Measurements from ENCODE around the gene MIA3. TPM values are rescaled to one million over a fixed set of nuclear protein-coding genes. Genes with fewer than 3 reads are reported as not detected.
"Not testable (repeated sequence)": the region's sequence is repeated elsewhere in the genome, so short reads cannot be mapped to it uniquely, and the experiment has no call there.

Gene MIA3
- total RNA-seq, 1 donor from 2014 or later: 40.6 TPM

DNA sequence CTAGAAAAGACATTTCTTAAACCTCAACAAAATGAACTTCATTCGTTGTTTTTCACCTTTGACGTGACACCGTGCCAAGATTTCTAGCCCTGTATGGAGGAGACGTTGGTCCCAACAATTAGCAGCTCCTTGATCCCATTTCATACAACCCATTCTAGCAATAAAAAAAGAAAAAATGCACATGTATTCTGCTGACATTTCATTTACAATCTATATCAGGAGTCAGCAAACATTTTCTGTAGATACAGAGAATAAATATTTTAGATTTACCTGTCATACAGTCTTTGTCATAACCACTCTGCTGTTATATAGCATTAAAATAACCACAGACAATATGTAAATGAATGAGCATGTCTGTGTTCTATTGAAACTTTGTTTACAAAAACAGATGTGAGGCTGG lies 21.2 kb upstream of the MIA3 start:
- Mint-ChIP-seq H3K4me1 (ENCODE audit: low read depth) (no peaks in the 10 kb centered on the region), H3K27me3 (ENCODE audit: low read depth) (peaks cover 7% of the 10 kb centered on the region), H3K9me3 (no peaks in the 10 kb centered on the region), H3K36me3 (ENCODE audit: low read depth) (no peaks in the 10 kb centered on the region), H3K27ac (no peak overlapping the region), H3K4me3 (ENCODE audit: low read depth) (no peak overlapping the region)
- intact Hi-C loops (cut with micrococcal nuclease): no loop called here
- DNase-seq (ENCODE audit: low spot score): no peak

DNA sequence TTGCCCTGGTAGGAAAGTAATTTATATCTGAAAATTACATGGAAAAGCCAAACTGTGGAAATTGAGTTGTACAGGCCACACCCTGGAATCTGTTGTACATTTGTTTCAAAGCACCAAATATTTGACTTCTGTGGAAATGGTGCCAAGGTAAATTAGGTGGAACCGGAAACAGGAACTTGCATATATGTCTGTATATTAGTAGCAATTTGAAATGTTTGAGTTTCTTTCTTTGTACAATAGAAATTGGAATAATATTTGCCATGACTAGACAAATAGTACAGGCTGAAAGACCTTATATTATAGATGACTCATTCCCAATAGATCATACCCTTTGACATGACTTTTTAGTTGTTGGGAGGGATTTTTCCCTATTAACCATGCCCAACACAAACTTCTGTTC lies 17.6 kb upstream of the MIA3 start:
- DNase-seq (ENCODE audit: low spot score): no peak
- intact Hi-C loops (cut with micrococcal nuclease): no loop called here
- Mint-ChIP-seq H3K27ac (no peak overlapping the region), H3K36me3 (ENCODE audit: low read depth) (no peaks in the 10 kb centered on the region), H3K9me3 (no peaks in the 10 kb centered on the region), H3K27me3 (ENCODE audit: low read depth) (peaks cover 7% of the 10 kb centered on the region), H3K4me3 (ENCODE audit: low read depth) (no peak overlapping the region), H3K4me1 (ENCODE audit: low read depth) (no peaks in the 10 kb centered on the region)

DNA sequence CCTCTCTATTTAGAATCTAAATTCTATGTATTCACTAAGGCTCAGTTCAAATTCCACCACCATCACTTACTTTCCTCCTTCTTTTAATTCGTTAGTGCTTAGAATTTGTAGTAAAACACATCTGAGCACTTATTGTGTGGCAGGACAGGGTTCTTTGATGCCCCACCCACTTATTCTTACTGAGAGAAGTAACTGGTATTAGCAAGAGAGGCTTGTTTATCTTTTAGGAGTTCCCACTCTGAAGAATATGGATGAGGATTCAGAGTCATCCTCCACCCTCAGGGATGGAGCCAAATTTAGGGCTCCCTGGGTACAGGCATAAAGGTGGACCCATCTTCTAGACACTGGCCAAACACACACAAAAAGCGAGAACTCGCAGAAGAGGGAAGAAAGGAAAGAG lies 16.6 kb upstream of the MIA3 start:
- intact Hi-C loops (cut with micrococcal nuclease): no loop called here
- Mint-ChIP-seq H3K4me3 (ENCODE audit: low read depth) (no peak overlapping the region), H3K36me3 (ENCODE audit: low read depth) (no peaks in the 10 kb centered on the region), H3K27me3 (ENCODE audit: low read depth) (peaks cover 7% of the 10 kb centered on the region), H3K9me3 (no peaks in the 10 kb centered on the region), H3K4me1 (ENCODE audit: low read depth) (no peaks in the 10 kb centered on the region), H3K27ac (no peak overlapping the region)
- no peak for DNase-seq (ENCODE audit: low spot score)

DNA sequence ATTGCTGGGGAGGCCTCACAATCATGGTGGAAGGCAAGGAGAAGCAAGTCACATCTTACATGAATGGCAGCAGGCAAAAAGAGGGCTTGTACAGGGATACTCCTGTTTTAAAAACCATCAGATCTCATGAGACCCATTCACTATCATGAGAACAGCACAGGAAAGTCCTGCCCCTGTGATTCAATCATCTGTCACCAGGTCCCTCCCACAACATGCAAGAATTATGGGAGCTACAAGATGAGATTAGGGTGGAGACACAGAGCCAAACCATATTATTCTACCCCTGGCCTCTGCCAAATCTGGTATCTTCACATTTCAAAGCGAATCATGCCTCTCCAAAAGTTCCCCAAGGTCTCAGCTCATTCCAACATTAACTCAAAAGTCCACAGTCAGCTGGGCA lies 11.1 kb upstream of the MIA3 start:
- Mint-ChIP-seq H3K4me3 (ENCODE audit: low read depth) (no peak overlapping the region), H3K4me1 (ENCODE audit: low read depth) (no peaks in the 10 kb centered on the region), H3K27ac (no peak overlapping the region), H3K27me3 (ENCODE audit: low read depth) (peaks cover 19% of the 10 kb centered on the region), H3K36me3 (ENCODE audit: low read depth) (no peaks in the 10 kb centered on the region), H3K9me3 (no peaks in the 10 kb centered on the region)
- no peak for DNase-seq (ENCODE audit: low spot score)
- intact Hi-C loops (cut with micrococcal nuclease): no loop called here

DNA sequence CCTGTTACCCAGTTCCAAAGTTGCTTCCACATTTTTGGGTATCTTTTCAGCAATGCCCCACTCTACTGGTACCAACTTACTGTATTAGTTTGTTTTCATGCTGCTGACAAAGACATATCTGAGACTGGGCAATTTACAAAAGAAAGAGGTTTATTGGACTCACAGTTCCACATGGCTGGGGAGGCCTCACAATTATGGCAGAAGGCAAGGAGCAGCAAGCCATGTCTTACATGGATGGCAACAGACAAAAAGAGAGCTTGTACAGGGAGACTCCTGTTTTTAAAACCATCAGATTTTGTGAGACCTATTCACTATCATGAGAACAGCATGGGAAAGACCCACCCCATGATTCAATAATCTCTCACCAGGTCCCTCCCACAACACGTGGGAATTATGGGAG lies 8.8 kb upstream of the MIA3 start:
- H3K36me3 Mint-ChIP-seq (ENCODE audit: low read depth); DNase-seq (ENCODE audit: low spot score); H3K9me3 Mint-ChIP-seq; H3K4me3 Mint-ChIP-seq (ENCODE audit: low read depth); intact Hi-C loops (cut with micrococcal nuclease); H3K4me1 Mint-ChIP-seq (ENCODE audit: low read depth); H3K27ac Mint-ChIP-seq: not testable (repeated sequence)
- H3K27me3 Mint-ChIP-seq (ENCODE audit: low read depth): peaks cover 35% of the 10 kb centered on the region

DNA sequence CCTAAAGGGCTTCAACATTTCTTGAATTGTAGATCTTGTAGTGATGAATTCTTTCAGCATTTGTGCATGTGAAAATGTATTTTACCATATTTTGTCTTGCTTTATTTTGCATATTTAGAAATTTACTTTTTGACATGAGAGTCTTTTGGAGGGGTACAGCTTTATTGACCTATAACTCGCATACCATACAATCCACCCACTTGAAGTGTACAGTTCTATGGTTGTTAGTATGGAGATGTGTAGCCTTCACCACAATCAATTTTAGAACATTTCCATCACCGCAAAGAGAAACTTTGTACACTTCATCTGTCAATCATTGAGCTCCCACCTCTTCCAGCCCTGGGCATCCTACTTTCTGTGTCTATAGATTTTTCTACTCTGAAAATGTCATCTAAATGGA lies 7.2 kb upstream of the MIA3 start:
- H3K27ac Mint-ChIP-seq: no peak overlapping the region
- H3K9me3 Mint-ChIP-seq: no peaks in the 10 kb centered on the region
- intact Hi-C loops (cut with micrococcal nuclease): loop anchor here (10.0 kb wide), 1 partner anchor 1736 kb away; the partner anchor contains the start of gene HLX
- no peak for DNase-seq (ENCODE audit: low spot score)
- H3K4me3 Mint-ChIP-seq (ENCODE audit: low read depth): no peak overlapping the region
- H3K4me1 Mint-ChIP-seq (ENCODE audit: low read depth): no peaks in the 10 kb centered on the region
- no peaks in the 10 kb centered on the region for H3K36me3 Mint-ChIP-seq (ENCODE audit: low read depth)
- peaks cover 46% of the 10 kb centered on the region for H3K27me3 Mint-ChIP-seq (ENCODE audit: low read depth)

DNA sequence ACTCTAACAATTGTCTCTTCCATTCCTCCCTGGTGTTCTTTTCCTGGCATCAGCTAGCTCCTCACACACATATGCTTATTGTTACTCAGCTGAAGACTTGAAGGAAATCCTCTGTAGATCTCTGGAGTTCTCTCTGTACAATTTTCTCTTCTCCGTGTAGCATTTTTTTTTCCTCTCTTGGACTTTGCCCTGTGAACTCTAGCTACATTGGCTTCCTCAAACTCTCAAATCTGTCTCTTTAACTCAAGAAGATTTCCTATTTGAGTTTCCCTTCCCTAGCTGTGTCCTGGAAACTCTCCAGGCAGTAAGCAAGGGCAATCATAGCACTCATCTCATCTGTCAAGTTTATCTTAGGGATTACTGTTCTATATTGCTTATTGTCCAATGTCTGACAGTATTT lies 4.3 kb upstream of the MIA3 start:
- intact Hi-C loops (cut with micrococcal nuclease): loop anchor here (10.0 kb wide), 1 partner anchor 1739 kb away; the partner anchor contains the start of gene HLX
- H3K4me3 Mint-ChIP-seq (ENCODE audit: low read depth): no peak overlapping the region
- peaks cover 6% of the 10 kb centered on the region for H3K4me1 Mint-ChIP-seq (ENCODE audit: low read depth)
- no peak for DNase-seq (ENCODE audit: low spot score)
- H3K36me3 Mint-ChIP-seq (ENCODE audit: low read depth): no peaks in the 10 kb centered on the region
- no peak overlapping the region for H3K27ac Mint-ChIP-seq
- H3K9me3 Mint-ChIP-seq: no peaks in the 10 kb centered on the region
- peaks cover 58% of the 10 kb centered on the region for H3K27me3 Mint-ChIP-seq (ENCODE audit: low read depth)

DNA sequence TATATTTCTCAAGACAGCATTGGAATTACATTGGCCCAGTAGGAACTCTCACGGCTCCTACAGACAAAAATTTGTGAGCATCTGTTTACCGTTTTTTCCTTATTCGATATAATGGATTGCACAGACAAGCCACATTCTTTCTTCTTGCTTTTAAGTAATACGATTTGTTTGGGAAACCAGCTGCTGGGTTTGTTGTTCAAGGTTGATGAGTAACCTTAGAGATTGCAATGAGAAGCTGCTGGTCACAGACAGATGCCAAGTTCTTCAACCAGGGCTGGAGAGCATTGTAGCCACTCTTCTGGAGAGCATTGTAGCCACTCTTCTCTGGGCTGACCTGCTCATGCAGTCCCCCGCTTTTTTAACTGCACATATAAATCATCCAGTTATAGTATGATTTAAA lies 1.4 kb upstream of the MIA3 start:
- Mint-ChIP-seq H3K4me1 (ENCODE audit: low read depth) (peaks cover 25% of the 10 kb centered on the region), H3K27ac (no peak overlapping the region), H3K4me3 (ENCODE audit: low read depth) (peak overlapping the region; percentile 80), H3K9me3 (no peaks in the 10 kb centered on the region), H3K27me3 (ENCODE audit: low read depth) (peaks cover 41% of the 10 kb centered on the region), H3K36me3 (ENCODE audit: low read depth) (peaks cover 3% of the 10 kb centered on the region)
- intact Hi-C loops (cut with micrococcal nuclease): loop anchor here (10.0 kb wide), 1 partner anchor 1742 kb away; the partner anchor contains the start of gene HLX
- DNase-seq (ENCODE audit: low spot score): no peak

DNA sequence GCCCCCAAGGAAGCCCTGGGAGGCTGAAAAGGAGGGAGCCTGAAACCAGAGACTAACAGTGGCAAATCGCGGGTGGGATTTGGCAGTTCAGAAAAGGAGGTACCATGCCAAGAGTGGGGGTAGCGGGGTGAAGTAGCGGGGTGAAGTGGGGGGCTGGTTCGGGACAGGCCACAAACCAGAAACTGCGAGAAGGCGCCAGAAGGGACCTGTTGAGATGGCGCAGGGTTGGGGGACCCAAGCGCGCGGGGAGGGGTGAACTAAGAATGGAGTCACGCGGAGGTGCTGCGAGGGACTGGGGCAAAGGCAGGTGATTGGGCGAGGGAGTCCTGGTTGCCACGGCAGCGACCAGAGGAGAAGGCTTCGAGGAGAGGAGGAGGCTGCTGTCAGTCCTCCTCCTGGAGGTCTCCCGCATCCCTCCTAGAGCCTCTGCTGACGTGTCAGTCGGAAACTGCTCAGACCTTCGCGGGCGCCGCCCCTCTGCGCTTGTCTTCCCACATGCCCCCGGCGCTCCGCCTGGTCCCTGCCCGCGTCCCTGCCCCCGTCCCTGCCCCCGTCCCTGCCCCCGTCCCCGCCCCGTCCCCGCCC lies 438 bp upstream of the MIA3 start:
- H3K27me3 Mint-ChIP-seq (ENCODE audit: low read depth): peaks cover 36% of the 10 kb centered on the region
- peaks cover 25% of the 10 kb centered on the region for H3K4me1 Mint-ChIP-seq (ENCODE audit: low read depth)
- H3K9me3 Mint-ChIP-seq: no peaks in the 10 kb centered on the region
- DNase-seq (ENCODE audit: low spot score): peak; percentile 89
- peak overlapping the region; percentile 75 for H3K27ac Mint-ChIP-seq
- intact Hi-C loops (cut with micrococcal nuclease): loop anchor here (1.0 to 10.0 kb wide), 4 partner anchors 27 to 1743 kb away; partner anchors contain the start of genes HLX and TAF1A
- H3K36me3 Mint-ChIP-seq (ENCODE audit: low read depth): peaks cover 8% of the 10 kb centered on the region
- H3K4me3 Mint-ChIP-seq (ENCODE audit: low read depth): peak overlapping the region; percentile 80

DNA sequence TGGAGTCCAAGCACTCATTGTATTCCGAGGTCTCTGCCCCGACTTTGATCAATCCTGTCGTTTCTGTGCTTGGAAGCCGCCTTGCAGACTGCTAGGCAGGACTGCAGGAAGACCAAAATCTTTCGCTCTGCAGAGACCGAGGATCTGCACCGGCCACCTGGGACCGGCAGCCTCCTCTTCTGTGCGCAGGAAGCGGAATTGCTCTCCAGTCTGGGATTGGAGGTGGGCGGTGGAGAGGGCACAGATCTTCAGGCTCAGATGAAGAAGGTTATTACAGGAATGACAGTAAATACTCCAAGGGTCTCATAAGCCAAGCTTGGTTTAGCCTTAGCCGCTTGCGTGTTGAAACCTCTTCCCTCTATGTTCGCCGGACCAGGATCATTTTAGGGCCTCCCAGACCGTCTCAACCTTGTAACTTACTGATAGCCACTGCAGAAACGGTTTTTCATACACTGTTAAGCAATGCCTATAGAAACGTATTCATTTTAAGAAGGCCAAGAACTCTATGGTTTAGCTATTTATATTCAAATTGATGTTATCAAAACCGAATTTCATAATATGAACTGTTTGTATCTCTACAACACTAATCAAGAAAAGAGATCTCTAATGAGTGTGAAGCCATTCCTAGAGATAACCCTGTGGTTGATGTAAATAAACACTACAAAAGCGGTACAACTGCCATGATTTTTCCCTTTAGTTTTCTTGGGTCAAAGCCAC lies 1.1 kb downstream of the MIA3 start:
- Mint-ChIP-seq H3K9me3 (no peaks in the 10 kb centered on the region), H3K4me1 (ENCODE audit: low read depth) (peaks cover 25% of the 10 kb centered on the region), H3K4me3 (ENCODE audit: low read depth) (peak overlapping the region; percentile 85), H3K27me3 (ENCODE audit: low read depth) (peaks cover 24% of the 10 kb centered on the region), H3K27ac (peak overlapping the region; percentile 51), H3K36me3 (ENCODE audit: low read depth) (peaks cover 20% of the 10 kb centered on the region)
- intact Hi-C loops (cut with micrococcal nuclease): loop anchor here (1.0 to 10.0 kb wide), 4 partner anchors 16 to 1744 kb away; partner anchors contain the start of gene HLX
- DNase-seq (ENCODE audit: low spot score): no peak

DNA sequence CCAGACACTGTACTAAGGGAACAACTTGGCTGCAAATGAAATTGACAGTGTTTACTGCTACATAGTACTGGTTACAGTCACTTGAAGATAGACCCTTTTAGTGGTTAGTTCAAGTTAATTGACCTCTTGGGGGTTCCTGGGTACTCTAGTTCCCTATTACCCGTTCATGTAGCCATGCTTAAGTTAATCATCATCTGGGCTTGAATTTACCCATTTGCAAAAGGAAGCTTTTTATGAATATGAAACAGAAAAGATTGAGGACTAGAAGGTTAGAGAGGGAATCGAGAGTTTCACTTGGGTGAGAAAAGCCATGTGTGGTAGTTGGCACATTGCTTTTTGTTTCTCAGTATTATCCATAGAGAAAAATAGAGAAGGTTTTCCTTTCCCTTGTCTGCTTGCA lies 2.7 kb downstream of the MIA3 start:
- Mint-ChIP-seq H3K27me3 (ENCODE audit: low read depth) (peaks cover 13% of the 10 kb centered on the region), H3K36me3 (ENCODE audit: low read depth) (peaks cover 23% of the 10 kb centered on the region), H3K4me3 (ENCODE audit: low read depth) (no peak overlapping the region), H3K27ac (no peak overlapping the region), H3K9me3 (no peaks in the 10 kb centered on the region), H3K4me1 (ENCODE audit: low read depth) (peaks cover 25% of the 10 kb centered on the region)
- DNase-seq (ENCODE audit: low spot score): no peak
- intact Hi-C loops (cut with micrococcal nuclease): no loop called here

DNA sequence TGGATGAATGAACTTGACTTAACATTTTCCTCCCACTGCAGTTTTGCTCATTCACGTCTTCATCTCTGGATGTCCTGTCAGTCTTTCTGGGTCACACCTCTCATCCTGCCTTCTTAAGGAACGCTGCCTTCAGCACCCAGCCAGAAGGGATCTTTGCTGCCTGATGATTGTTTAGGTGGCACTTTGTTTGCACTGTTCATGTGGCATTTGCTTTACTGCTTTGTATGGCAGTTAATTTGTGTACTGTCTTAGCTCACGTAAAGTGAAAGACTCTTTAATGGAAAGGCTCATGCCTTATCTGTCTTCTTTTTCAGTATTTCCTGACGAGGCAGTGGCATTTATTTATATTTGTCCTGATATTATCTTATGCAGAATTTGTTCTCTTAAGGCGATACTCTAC lies 4.9 kb downstream of the MIA3 start:
- H3K9me3 Mint-ChIP-seq: no peaks in the 10 kb centered on the region
- peaks cover 19% of the 10 kb centered on the region for H3K4me1 Mint-ChIP-seq (ENCODE audit: low read depth)
- no peak for DNase-seq (ENCODE audit: low spot score)
- H3K27ac Mint-ChIP-seq: no peak overlapping the region
- no peak overlapping the region for H3K4me3 Mint-ChIP-seq (ENCODE audit: low read depth)
- H3K27me3 Mint-ChIP-seq (ENCODE audit: low read depth): no peaks in the 10 kb centered on the region
- intact Hi-C loops (cut with micrococcal nuclease): no loop called here
- peaks cover 41% of the 10 kb centered on the region for H3K36me3 Mint-ChIP-seq (ENCODE audit: low read depth)

DNA sequence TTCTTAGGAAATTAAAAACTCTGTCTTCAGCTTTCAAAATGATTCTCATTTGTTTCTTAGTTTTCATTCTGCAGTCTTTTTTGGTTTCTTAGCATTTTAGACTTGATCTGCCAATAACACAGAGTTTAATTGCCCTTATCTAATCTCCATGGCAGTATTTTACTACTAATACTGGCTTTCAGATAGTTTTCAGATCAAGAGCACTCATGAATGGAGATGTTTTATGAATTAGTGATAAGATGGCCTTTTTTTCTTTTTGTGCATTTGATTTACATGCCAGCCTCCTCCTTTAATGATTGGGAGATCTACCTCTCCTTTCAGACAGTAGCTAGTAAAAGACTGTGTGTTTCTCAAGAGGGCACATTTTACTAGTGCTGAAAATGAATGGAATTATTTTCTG lies 5.6 kb downstream of the MIA3 start:
- peaks cover 48% of the 10 kb centered on the region for H3K36me3 Mint-ChIP-seq (ENCODE audit: low read depth)
- no peaks in the 10 kb centered on the region for H3K9me3 Mint-ChIP-seq
- H3K4me3 Mint-ChIP-seq (ENCODE audit: low read depth): no peak overlapping the region
- H3K27ac Mint-ChIP-seq: no peak overlapping the region
- intact Hi-C loops (cut with micrococcal nuclease): no loop called here
- DNase-seq (ENCODE audit: low spot score): no peak
- H3K4me1 Mint-ChIP-seq (ENCODE audit: low read depth): peaks cover 19% of the 10 kb centered on the region
- no peaks in the 10 kb centered on the region for H3K27me3 Mint-ChIP-seq (ENCODE audit: low read depth)

Data from activated T-helper 2 cell treated with anti-CD3 and anti-CD28 coated beads, Interferon-gamma antibody, Interleukin-2, Interleukin-4, amounts not matched to agents 10 μg/mL and 5 μg/mL and 100 μg/mL, durations not matched to agents 14 hours and 24 hours and 36 hours (primary cell).